NCI-H526 treated with DMSO at 0.1 percent for 48 hours (cell line): ENCODE results near the gene GMNN.

Experiments
- DNase-seq: peaks from one replicate; lab custom pipeline; 2025; lab: John Stamatoyannopoulos, UW

GMNN gene

GRCh38 chr6:24807584-24807983 is 32.8 kb downstream of the GMNN start:
- DNase-seq = no peak

- DNase-seq = no peak
Measured at GRCh38 chr6:24809728-24810127, 35.0 kb downstream of the GMNN start.

GRCh38 chr6:24818346-24818745 is 43.6 kb downstream of the GMNN start:
- no peak for DNase-seq

GRCh38 chr6:24821860-24822444 is 47.2 kb downstream of the GMNN start:
- no peak for DNase-seq

- no peak for DNase-seq
Measured at GRCh38 chr6:24822696-24823095, 48.0 kb downstream of the GMNN start.

GRCh38 chr6:24823185-24823584 is 48.4 kb downstream of the GMNN start:
- DNase-seq = no peak

- DNase-seq = no peak
Measured at GRCh38 chr6:24824142-24824938, 49.6 kb downstream of the GMNN start.

GRCh38 chr6:24825130-24825630 is 50.4 kb downstream of the GMNN start:
- DNase-seq = no peak

GRCh38 chr6:24827162-24827561 is 52.4 kb downstream of the GMNN start:
- DNase-seq = no peak

- no peak for DNase-seq
Measured at GRCh38 chr6:24827970-24828369, 53.2 kb downstream of the GMNN start.

- DNase-seq = no peak
Measured at GRCh38 chr6:24829657-24830056, 54.9 kb downstream of the GMNN start.

GRCh38 chr6:24831771-24832716 is 57.3 kb downstream of the GMNN start:
- DNase-seq = no peak

GRCh38 chr6:24832794-24833193 is 58.1 kb downstream of the GMNN start:
- no peak for DNase-seq

GRCh38 chr6:24833711-24834386 is 59.1 kb downstream of the GMNN start:
- DNase-seq = no peak
